Upper lobe of left lung (tissue), 6 donors: ENCODE data around the gene RBM20. TPM values are rescaled to one million over a fixed set of nuclear protein-coding genes. Genes with fewer than 3 reads are reported as not detected.
A peak's percentile ranks its signal among the peaks of the same experiment; 100 is the strongest.

ENCODE experiments used
- ATAC-seq, 2 donors: fragments of 200-7000 bp; cut with Tn5 transposase; one replicate each; pipeline ENCODE4 v1.9.1; 2022; ENCODE audit warnings: mild to moderate bottlenecking in 2 of 2, moderate library complexity in 2 of 2; ENCODE audit not compliant: low FRiP score in 2 of 2
- DNase-seq, 2 donors: peaks; one replicate each; pipeline ENCODE4 v3.0.0-alpha.2; 2019 to 2020
- H3K27ac ChIP-seq, 4 donors: fragments of 200-600 bp; sonication (generic); one replicate each; pipeline ENCODE4 v1.5.1; 2016 to 2019
- H3K27me3 ChIP-seq, 4 donors: fragments of 200-600 bp; sonication (generic); one replicate each; pipeline ENCODE4 v1.5.1; 2017 to 2019
- H3K36me3 ChIP-seq, 4 donors: fragments of 200-600 bp; sonication (generic); one replicate each; pipeline ENCODE4 v1.5.1; 2016 to 2019
- H3K4me1 ChIP-seq, 4 donors: fragments of 200-600 bp; sonication (generic); one replicate each; pipeline ENCODE4 v1.5.1; 2018 to 2019
- H3K4me3 ChIP-seq, 4 donors: fragments of 200-600 bp; sonication (generic); one replicate each; pipeline ENCODE4 v1.5.1; 2017 to 2019; ENCODE audit warnings: mild to moderate bottlenecking in 2 of 4, moderate library complexity in 1 of 4
- H3K9me3 ChIP-seq, 4 donors: fragments of 200-600 bp; sonication (generic); one replicate each; pipeline ENCODE4 v1.5.1; 2018 to 2019
- EP300 ChIP-seq, 4 donors: sonication (generic); formaldehyde crosslinking; IDR thresholded peaks; one replicate each; pipeline ENCODE4 v1.5.1; 2017; ENCODE audit warnings: antibody characterized with exemption in 4 of 4, control low read depth in 2 of 4
- POLR2A ChIP-seq, 4 donors: fragments of 450-650 bp; IDR thresholded peaks; one replicate each; pipeline ENCODE4 v1.5.1; 2016 to 2017; ENCODE audit warnings: antibody characterized with exemption in 4 of 4, mild to moderate bottlenecking in 2 of 4
- POLR2AphosphoS5 ChIP-seq, 2 donors: sonication (generic); formaldehyde crosslinking; IDR thresholded peaks; one replicate each; pipeline ENCODE4 v1.5.1; 2017; ENCODE audit warnings: antibody characterized with exemption in 2 of 2
- WGBS, 2 donors: methylation state at CpG; one replicate each; pipeline ENCODE4 v1.1.5; 2017 to 2018; 5-methylcytosine and 5-hydroxymethylcytosine counted together
- total RNA-seq, 6 donors: library from RNA; depleted of rRNA in 4 of 6; stranded (reverse); fragments of >200 nt in 4 of 6; gene quantifications; one replicate each; pipeline versions ENCODE4 v1.1.0 to v1.2.1, GENCODE V29; 2016 to 2021
- TF ChIP-seq, protein P1 (sequence below), 6 experiments: fragments of 450-650 bp in 4 of 6; fragments of 200-600 bp in 2 of 6; sonication (generic) in 2 of 6; IDR thresholded peaks; one replicate each; pipeline ENCODE4 v1.5.1; 2016 to 2019; ENCODE audit warnings: antibody characterized with exemption in 6 of 6
- donor health status: DM: no; HTN: no; CAD: no; lungs with moderate emphysema.
- donor health status: DM: no; HTN: yes; CAD: no; lungs with severe emphysema.

RBM20 gene
- total RNA-seq, 6 donors from 2014 or later: 0.11 to 7.5 (median 1.5) TPM

- 94 to 95% methylated on average over 6 of the region's 6 CpGs for WGBS, 2 donors
- Histone ChIP-seq H3K36me3 (no peaks in the 10 kb centered on the region), H3K9me3 (no peaks in the 10 kb centered on the region), H3K4me1 (no peaks in the 10 kb centered on the region), H3K27ac (no peak overlapping the region), H3K27me3 (no peaks in the 10 kb centered on the region), H3K4me3 (no peak overlapping the region)
- ATAC-seq: no peak
- TF ChIP-seq POLR2AphosphoS5 (IDR thresholded peaks at IDR 0.05) (no peak), EP300 (IDR thresholded peaks at IDR 0.05) (no peak), POLR2A (IDR thresholded peaks at IDR 0.05) (no peak)
- TF ChIP-seq, protein P1, sequence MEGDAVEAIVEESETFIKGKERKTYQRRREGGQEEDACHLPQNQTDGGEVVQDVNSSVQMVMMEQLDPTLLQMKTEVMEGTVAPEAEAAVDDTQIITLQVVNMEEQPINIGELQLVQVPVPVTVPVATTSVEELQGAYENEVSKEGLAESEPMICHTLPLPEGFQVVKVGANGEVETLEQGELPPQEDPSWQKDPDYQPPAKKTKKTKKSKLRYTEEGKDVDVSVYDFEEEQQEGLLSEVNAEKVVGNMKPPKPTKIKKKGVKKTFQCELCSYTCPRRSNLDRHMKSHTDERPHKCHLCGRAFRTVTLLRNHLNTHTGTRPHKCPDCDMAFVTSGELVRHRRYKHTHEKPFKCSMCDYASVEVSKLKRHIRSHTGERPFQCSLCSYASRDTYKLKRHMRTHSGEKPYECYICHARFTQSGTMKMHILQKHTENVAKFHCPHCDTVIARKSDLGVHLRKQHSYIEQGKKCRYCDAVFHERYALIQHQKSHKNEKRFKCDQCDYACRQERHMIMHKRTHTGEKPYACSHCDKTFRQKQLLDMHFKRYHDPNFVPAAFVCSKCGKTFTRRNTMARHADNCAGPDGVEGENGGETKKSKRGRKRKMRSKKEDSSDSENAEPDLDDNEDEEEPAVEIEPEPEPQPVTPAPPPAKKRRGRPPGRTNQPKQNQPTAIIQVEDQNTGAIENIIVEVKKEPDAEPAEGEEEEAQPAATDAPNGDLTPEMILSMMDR (IDR thresholded peaks at IDR 0.05): no peak
- no peak for DNase-seq
These were observed 91.5 kb downstream of the RBM20 start for GRCh38 chr10:110735620-110736027.

DNA sequence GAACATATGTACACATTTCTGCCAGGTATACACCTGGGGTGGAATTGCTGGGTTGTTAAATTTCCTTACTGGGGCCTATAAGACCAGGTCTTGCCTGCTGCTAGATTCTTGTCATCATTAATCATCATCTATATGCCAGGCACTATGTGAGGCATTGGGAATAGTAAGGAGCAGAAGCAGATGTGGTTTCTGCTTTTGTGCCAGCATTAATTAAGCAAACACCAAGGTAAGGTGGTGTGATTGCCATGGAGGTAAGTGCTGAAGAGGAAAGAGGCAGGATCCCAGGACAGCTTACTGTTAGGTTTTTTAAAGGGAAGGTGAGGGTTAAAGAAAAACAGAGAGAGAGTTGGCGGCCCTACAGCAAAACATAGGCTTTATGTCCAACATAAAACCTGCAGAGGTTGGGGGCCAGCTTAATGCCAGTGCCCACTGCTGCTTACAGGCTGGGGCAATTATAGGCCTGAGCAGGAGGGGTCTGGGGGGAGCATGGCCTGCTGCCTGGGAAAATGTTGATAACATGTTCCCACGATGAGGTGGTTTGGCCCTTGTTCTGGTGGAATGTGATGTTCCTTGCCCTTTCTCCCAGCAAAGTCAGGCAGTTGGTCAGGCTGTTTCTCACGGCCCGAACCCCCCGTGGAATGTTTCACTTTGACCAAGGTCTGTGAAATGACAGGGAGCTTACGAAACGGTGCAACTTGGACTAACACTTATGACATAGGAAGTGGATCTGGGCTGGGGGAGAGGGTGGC is 93.9 kb downstream of the RBM20 start:
- 59 to 81% methylated on average over 7 of the region's 7 CpGs for WGBS, 2 donors
- DNase-seq: no peak
- H3K27me3 ChIP-seq: no peaks in the 10 kb centered on the region
- no peak for ATAC-seq
- no peaks in the 10 kb centered on the region for H3K36me3 ChIP-seq
- no peaks in the 10 kb centered on the region for H3K9me3 ChIP-seq
- H3K4me3 ChIP-seq: no peak overlapping the region
- TF ChIP-seq EP300 (IDR thresholded peaks at IDR 0.05) (peak in 1 of 4 donors; percentile 42), POLR2A (IDR thresholded peaks at IDR 0.05) (no peak), POLR2AphosphoS5 (IDR thresholded peaks at IDR 0.05) (no peak)
- TF ChIP-seq, protein P1 (IDR thresholded peaks at IDR 0.05): no peak
- H3K4me1 ChIP-seq: no peaks in the 10 kb centered on the region
- no peak overlapping the region for H3K27ac ChIP-seq

DNA sequence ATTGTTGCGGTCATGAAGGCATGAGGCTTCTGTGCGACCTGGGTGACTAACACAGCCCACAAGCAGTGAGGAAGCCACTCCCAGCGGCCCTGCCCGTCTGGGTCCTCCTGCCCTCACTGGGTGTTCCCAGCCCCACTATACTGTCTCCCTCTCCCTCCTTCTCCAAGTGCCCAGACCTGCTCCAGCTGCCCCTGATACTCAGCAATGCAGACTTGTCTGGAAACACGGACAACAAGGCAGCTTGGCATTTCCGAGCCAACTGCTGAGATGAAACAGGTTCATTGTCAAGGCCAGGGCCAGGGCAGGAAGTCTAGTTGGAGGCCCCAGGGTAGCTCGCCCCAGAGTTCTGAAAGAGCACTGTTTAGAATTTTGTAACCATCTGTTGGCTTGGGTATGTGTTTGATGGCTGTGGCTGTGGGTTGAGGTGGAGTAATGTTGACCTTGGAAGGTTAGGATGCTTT is 95.7 kb downstream of the RBM20 start:
- no peak overlapping the region for H3K4me3 ChIP-seq
- WGBS, 2 donors: 63 to 71% methylated on average over 6 to 7 of the region's 7 CpGs
- H3K9me3 ChIP-seq: no peaks in the 10 kb centered on the region
- TF ChIP-seq, protein P1 (IDR thresholded peaks at IDR 0.05): no peak
- TF ChIP-seq POLR2A (IDR thresholded peaks at IDR 0.05) (no peak), POLR2AphosphoS5 (IDR thresholded peaks at IDR 0.05) (no peak), EP300 (IDR thresholded peaks at IDR 0.05) (no peak)
- ATAC-seq (no peak), DNase-seq (no peak)
- H3K4me1 ChIP-seq: no peaks in the 10 kb centered on the region
- no peak overlapping the region for H3K27ac ChIP-seq
- H3K27me3 ChIP-seq: no peaks in the 10 kb centered on the region
- H3K36me3 ChIP-seq: no peaks in the 10 kb centered on the region

GRCh38 chr10:110742801-110743200 is 98.7 kb downstream of the RBM20 start:
- ATAC-seq: no peak
- Histone ChIP-seq H3K27ac (no peak overlapping the region), H3K4me1 (peaks cover 0 to 9% (median 5%) of the 10 kb centered on the region in 4 donors), H3K9me3 (no peaks in the 10 kb centered on the region), H3K4me3 (no peak overlapping the region), H3K36me3 (no peaks in the 10 kb centered on the region), H3K27me3 (no peaks in the 10 kb centered on the region)
- no peak for DNase-seq
- 93 to 94% methylated on average over 5 to 6 of the region's 6 CpGs for WGBS, 2 donors
- TF ChIP-seq POLR2A (IDR thresholded peaks at IDR 0.05): no peak
- TF ChIP-seq EP300 (IDR thresholded peaks at IDR 0.05): no peak
- TF ChIP-seq, protein P1 (IDR thresholded peaks at IDR 0.05): no peak
- TF ChIP-seq POLR2AphosphoS5 (IDR thresholded peaks at IDR 0.05): no peak

- H3K36me3 ChIP-seq: no peaks in the 10 kb centered on the region
- H3K9me3 ChIP-seq: no peaks in the 10 kb centered on the region
- no peak for TF ChIP-seq EP300 (IDR thresholded peaks at IDR 0.05)
- TF ChIP-seq, protein P1 (IDR thresholded peaks at IDR 0.05): no peak
- no peak for TF ChIP-seq POLR2A (IDR thresholded peaks at IDR 0.05)
- no peak for TF ChIP-seq POLR2AphosphoS5 (IDR thresholded peaks at IDR 0.05)
- whole genome bisulfite sequencing, 2 donors: 66 to 67% methylated on average over 5 of the region's 5 CpGs
- no peak overlapping the region for H3K27ac ChIP-seq
- H3K27me3 ChIP-seq: no peaks in the 10 kb centered on the region
- peaks cover 0 to 9% (median 5%) of the 10 kb centered on the region in 4 donors for H3K4me1 ChIP-seq
- no peak for DNase-seq
- no peak overlapping the region for H3K4me3 ChIP-seq
- no peak for ATAC-seq
These were observed 100.6 kb downstream of the RBM20 start for GRCh38 chr10:110744782-110745181.
